GF-D8 (cell line): ENCODE data around the gene DNAI7.
A peak's percentile ranks its signal among the peaks of the same experiment; 100 is the strongest.

Experiments used
- DNase-seq: peaks from one replicate; lab custom pipeline; 2025; lab: John Stamatoyannopoulos, UW

Gene DNAI7

GRCh38 chr12:25195056-25195971 lies at the start of gene DNAI7, which contains the start of gene ETFRF1:
TSS of gene DNAI7 (minus strand) at chr12:25195160. CDS start at chr12:25195078, 82 bp downstream.
TSS of gene ETFRF1 (plus strand) at chr12:25195237. CDS start at chr12:25203957, 8,720 bp downstream.
- DNase-seq, result peak; percentile 72

GRCh38 chr12:25243680-25243990 lies 48.7 kb upstream of the DNAI7 start:
- no peak for DNase-seq

DNA sequence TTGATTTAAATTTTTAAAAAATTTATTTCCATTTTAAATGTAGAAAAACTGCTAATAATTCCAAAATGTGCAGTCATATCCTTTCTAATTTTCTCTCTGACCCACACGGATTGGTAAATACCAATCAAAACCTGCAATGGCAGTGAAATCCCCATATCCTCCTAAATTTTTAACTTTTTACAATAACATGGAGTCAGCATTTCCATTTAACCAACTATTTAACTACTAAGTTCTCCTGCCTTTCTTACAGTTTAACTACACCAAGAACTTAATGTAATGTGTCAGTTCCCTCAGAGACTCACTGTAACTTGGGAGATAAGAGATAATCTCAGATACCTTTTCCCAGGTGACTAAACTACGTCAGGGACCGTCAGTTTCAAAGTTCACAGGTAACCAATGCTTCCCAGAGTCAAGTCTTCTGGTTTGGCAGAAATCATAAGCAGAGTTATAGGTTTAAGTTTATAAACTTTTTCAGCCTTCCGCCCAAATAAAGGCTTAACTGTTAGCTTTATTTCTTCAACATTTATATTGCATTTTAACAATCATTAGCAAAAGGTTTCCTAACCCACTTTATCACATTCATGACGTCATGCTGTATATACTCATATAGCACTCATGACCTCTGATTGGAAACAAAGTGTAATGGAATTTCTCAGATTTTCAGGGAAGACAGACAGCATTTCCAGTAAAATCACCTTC lies 48.2 kb upstream of the DNAI7 start:
- DNase-seq, result no peak

GRCh38 chr12:25241167-25242020 lies 46.4 kb upstream of the DNAI7 start:
- no peak for DNase-seq

DNA sequence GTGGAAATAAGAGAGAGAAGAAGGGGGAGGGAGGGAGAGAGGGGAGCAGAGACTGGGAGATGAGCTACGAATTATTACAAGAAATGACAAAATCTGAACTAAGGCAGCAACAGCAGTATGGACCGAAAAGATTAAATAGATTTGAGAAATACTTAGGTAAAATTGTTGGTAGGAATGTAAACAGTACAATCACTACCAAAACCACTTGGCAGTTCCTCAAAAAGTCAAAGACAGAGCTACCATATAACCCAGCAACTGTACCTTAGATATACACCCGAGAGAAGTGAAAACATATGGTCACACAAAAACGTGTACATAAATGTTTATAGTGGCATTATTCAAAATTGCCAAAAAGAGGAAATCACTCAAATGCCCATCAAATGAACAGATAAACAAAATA lies 41.7 kb upstream of the DNAI7 start:
- DNase-seq, result no peak

DNA sequence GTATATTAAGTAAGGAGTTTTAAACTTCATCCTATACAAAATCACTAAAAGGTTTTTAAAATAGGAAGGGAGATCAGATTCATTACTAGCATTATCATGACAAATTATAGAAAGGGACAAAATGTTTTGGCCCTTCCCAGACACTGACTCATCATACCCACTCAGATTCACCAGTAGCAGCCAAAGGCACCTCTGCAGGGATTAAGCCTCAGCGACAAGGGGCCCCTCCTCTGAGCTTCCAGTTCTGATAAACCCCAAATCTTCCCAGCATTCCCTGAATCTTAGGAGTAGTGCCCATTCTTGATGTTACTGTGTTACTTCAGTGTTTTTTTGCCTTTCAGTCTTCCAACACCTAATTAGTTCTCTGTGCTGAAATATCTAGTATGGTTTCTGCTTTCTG lies 41.2 kb upstream of the DNAI7 start:
- no peak for DNase-seq

- DNase-seq, result no peak
Observed at GRCh38 chr12:25213338-25213737, 18.4 kb upstream of the DNAI7 start.

GRCh38 chr12:25208554-25208953 lies 13.6 kb upstream of the DNAI7 start:
- DNase-seq, result no peak

DNA sequence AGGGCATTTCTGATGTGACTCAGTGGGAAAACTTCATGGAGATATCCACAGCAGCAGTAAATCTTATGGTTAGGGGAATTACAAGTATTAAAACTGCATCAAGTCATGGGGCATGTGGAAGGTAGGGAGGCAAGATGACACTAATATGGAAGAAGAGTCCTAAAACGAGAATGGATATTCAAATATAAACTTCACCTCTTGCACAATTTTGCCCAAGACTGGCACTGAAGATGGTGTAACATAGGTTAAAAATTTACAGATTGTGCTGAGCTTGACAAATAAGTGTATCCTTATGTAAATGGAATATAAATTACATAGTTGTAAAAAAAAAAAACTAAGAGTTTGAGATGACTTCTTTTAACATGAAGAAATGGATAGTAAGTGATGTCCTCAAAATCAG lies 12.9 kb upstream of the DNAI7 start:
- no peak for DNase-seq

DNA sequence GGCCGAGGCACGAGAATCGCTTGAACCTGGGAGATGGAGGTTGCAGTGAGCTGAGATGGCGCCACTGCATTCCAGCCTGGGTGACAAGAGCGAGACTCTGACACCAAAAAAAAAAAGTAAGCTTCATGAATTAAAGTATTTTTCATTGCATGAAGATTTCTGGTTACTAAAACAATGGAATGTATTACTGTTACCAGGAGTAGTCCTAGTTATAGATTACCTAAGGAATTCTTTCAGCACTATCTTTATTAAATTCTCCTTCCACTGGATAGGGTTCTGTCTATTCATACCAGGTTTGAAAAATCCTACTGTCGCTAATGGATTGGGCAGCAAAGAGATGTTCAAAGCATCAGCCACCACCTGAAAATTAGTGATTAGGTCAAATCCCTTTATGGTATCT lies 12.5 kb upstream of the DNAI7 start:
- no peak for DNase-seq

GRCh38 chr12:25202137-25202536 lies 7.2 kb upstream of the DNAI7 start:
- DNase-seq, result no peak

- DNase-seq, result no peak
Observed at GRCh38 chr12:25200703-25201102, 5.7 kb upstream of the DNAI7 start.

DNA sequence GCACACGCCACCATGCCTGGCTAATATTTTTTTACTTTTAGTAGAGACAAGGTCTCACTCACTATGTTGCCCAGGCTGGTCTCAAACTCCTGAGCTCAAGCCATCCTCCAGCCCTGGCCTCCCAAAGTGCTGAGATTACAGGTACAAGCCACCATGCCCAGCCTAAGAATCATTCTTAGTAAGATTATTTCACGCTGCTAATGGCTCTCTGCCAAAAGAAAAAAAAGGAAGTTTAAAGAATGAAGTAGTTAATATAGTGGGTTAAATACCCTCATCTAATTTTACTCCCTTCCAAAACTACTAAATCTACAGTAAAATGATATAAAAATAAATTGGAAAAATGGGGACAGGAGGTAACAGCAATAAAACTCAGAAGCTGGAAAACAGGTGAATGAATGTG lies 2.6 kb upstream of the DNAI7 start:
- no peak for DNase-seq

DNA sequence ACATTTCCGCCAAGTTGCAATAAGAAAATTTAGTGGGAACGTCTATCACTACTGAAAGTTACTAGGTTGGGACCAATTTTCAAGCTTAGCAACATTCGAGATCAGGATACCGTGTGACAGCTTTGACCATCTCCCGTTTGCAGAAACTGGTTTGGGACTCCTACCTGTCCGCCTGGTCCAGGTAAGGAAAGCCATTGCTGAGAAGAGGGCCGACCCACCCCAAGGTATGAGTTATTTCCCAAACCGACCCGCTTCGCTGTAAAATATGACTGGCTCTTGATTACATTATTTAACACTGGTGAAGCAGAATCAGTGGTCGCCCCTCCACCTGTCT lies 271 bp downstream of the DNAI7 start:
- DNase-seq, result no peak

GRCh38 chr12:25194214-25194613 lies 746 bp downstream of the DNAI7 start:
- no peak for DNase-seq

- no peak for DNase-seq
Observed at GRCh38 chr12:25190793-25191192, 4.2 kb downstream of the DNAI7 start.

DNA sequence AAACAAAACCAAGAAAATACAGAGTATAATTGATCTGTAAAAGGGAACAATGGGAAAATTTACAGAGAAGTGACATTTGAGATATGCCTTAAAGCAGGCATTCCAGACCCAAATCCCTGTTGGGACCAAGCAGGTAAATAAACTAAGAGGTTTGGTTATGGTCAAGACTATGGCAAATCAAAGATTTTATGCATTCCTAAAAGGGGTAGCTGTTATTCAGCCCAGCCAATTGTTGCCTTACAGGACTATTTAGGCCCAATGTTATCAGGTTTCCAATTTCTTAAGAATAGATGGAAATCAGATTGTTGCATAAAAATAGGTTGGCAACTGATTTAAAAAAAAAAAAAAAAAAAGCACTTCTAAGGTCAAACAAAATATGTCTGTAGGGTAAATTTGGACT lies 5.3 kb downstream of the DNAI7 start:
- DNase-seq, result no peak

GRCh38 chr12:25187781-25188180 lies 7.2 kb downstream of the DNAI7 start:
- DNase-seq, result no peak

- no peak for DNase-seq
Observed at GRCh38 chr12:25186788-25187402, 8.1 kb downstream of the DNAI7 start.

DNA sequence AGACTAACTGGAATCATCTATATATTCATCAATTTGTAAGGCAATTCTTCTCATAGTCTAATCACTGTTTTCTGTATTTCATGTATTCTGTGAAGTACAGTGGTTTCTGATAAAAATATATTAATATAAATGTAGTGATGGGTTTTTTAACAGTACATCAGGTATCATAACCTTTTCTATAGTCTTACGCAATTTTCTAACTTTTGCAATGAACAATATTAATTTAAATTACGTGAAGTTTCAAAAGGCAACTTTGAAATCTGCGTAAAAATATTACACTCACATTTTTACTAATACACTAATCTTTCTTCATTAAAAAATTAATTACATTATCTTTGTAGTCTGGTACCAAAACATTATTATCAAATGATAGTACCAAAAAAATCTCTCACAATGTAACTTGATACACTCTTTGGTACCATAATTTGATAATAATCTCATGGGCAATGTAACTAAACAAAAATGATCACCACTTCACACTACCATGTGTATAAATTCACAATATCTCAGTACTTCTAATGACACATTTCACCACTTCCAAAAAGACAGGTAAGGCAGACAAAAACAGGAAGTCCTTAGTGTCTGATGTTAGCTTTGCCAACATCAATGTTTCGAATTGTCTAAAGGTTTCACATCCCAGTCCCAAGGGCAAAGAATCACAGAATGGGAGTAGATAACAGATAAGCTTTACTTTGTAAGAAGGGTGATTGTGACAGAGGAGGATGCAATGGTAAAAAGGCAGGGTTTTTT lies 8.7 kb downstream of the DNAI7 start:
- no peak for DNase-seq

GRCh38 chr12:25184132-25184531 lies 10.8 kb downstream of the DNAI7 start:
- DNase-seq, result no peak
